HCT116 (cell line): ENCODE measurements around the gene EID1.

Source experiments
- EZH2 ChIP-seq: fragments of 200-600 bp; sonication (generic); IDR thresholded peaks from 2 replicates; pipeline ENCODE4 v1.6.1; 2017; ENCODE audit warnings: antibody characterized with exemption, mixed run types
- FOSL1 ChIP-seq: IDR thresholded peaks from 2 replicates; pipeline ENCODE4 v1.6.1; 2012; ENCODE audit warnings: low read depth
- POLR2A ChIP-seq: IDR thresholded peaks from 2 replicates; pipeline ENCODE4 v1.7.0; 2011; ENCODE audit warnings: borderline replicate concordance; ENCODE audit not compliant: insufficient read depth, insufficient read length; ENCODE audit errors: extremely low read depth
- POLR2AphosphoS5 ChIP-seq: IDR thresholded peaks from 2 replicates; pipeline ENCODE4 v1.6.1; 2011; ENCODE audit warnings: mild to moderate bottlenecking, low read depth, low read length, moderate library complexity
- YY1 ChIP-seq: IDR thresholded peaks from 2 replicates; pipeline ENCODE4 v1.6.1; 2011; ENCODE audit warnings: low read length, low read depth, moderate library complexity, mild to moderate bottlenecking; ENCODE audit not compliant: insufficient replicate concordance; ENCODE audit errors: extremely low read depth
- ZFX ChIP-seq: fragments of 450-650 bp; IDR thresholded peaks from 2 replicates; pipeline ENCODE4 v1.6.1; 2017
- ZNF274 ChIP-seq: fragments of 200-500 bp; sonication (Bioruptor generic); IDR thresholded peaks from 2 replicates; pipeline ENCODE4 v1.6.1; 2014; ENCODE audit warnings: mild to moderate bottlenecking, low read depth, low read length, inconsistent platforms
- TF ChIP-seq, protein P1 (sequence below), 3 experiments: fragments of 200-600 bp in 1 of 3; sonication (generic) in 1 of 3; IDR thresholded peaks in 2 of 3; conservative IDR thresholded peaks in 1 of 3; 2 replicates each; pipeline ENCODE4 v1.5.1; 2012 to 2017; ENCODE audit warnings: low read depth in 2 of 3, low read length in 2 of 3, antibody characterized with exemption in 1 of 3, borderline replicate concordance in 1 of 3, control low read depth in 1 of 3, mild to moderate bottlenecking in 1 of 3, mixed read lengths in 1 of 3, mixed run types in 1 of 3, moderate library complexity in 1 of 3; ENCODE audit not compliant: insufficient read depth in 1 of 3
- TF ChIP-seq, protein P2 (sequence below): IDR thresholded peaks from 2 replicates; pipeline ENCODE4 v1.6.1; 2012

DNA sequence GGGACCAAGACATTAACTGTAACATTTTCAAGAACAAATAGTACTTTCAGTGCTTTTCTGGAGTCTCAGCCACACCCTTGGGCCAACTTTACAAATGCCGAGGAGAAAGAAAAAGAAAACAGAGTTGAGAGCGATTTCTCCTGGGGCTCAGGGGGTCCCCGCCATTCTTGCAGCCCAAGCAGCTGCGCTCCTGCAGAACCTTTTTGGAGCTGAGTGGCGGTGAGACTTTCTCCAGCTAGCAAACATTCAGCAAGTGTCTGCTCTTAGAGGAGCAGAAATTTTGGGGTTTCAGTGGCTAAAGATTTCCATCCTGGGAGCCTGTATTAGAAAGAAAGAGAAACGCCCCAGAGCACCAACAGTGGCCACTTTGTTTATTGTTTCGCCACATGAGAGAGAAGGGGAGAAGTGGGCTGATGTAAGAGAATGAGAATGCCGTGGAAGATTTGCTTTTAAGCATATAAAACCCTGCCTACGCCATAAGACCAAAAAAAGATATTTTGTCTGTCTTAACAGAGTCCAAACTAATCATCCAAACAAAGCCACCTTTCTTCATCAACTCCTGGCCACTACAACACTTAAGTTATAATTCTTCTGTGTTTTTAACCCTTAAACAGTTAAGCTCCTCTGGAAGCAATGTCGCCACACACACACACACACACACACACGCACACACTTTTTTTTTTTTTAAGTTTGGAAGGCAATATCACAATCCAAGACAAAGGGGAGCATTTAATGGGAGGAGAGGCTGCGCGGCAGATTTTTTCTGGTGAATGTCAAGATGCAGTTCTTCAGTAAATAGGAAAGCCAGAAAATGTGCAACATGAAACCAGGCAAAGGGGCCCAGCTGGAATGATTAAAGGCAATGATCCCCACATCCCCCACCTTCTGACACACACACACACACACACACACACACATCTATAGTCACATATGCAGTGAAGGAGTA is 19.2 kb downstream of the EID1 start:
- TF ChIP-seq, protein P1, sequence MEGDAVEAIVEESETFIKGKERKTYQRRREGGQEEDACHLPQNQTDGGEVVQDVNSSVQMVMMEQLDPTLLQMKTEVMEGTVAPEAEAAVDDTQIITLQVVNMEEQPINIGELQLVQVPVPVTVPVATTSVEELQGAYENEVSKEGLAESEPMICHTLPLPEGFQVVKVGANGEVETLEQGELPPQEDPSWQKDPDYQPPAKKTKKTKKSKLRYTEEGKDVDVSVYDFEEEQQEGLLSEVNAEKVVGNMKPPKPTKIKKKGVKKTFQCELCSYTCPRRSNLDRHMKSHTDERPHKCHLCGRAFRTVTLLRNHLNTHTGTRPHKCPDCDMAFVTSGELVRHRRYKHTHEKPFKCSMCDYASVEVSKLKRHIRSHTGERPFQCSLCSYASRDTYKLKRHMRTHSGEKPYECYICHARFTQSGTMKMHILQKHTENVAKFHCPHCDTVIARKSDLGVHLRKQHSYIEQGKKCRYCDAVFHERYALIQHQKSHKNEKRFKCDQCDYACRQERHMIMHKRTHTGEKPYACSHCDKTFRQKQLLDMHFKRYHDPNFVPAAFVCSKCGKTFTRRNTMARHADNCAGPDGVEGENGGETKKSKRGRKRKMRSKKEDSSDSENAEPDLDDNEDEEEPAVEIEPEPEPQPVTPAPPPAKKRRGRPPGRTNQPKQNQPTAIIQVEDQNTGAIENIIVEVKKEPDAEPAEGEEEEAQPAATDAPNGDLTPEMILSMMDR (IDR thresholded peaks at IDR 0.05 in 2 of 3, conservative IDR thresholded peaks at IDR 0.05 in 1 of 3; ENCODE audit: borderline replicate concordance in 1 of 3, insufficient read depth in 1 of 3, low read depth in 2 of 3, low read length in 2 of 3) = no peak
- no peak for TF ChIP-seq POLR2A
- TF ChIP-seq FOSL1 = no peak
- TF ChIP-seq, protein P2, sequence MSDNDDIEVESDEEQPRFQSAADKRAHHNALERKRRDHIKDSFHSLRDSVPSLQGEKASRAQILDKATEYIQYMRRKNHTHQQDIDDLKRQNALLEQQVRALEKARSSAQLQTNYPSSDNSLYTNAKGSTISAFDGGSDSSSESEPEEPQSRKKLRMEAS = no peak
- no peak for TF ChIP-seq YY1
- no peak for TF ChIP-seq POLR2AphosphoS5
- no peak for TF ChIP-seq ZNF274
- no peak for TF ChIP-seq ZFX
- TF ChIP-seq EZH2 = no peak
